ENCODE results near the gene DDX39B.

DNA sequence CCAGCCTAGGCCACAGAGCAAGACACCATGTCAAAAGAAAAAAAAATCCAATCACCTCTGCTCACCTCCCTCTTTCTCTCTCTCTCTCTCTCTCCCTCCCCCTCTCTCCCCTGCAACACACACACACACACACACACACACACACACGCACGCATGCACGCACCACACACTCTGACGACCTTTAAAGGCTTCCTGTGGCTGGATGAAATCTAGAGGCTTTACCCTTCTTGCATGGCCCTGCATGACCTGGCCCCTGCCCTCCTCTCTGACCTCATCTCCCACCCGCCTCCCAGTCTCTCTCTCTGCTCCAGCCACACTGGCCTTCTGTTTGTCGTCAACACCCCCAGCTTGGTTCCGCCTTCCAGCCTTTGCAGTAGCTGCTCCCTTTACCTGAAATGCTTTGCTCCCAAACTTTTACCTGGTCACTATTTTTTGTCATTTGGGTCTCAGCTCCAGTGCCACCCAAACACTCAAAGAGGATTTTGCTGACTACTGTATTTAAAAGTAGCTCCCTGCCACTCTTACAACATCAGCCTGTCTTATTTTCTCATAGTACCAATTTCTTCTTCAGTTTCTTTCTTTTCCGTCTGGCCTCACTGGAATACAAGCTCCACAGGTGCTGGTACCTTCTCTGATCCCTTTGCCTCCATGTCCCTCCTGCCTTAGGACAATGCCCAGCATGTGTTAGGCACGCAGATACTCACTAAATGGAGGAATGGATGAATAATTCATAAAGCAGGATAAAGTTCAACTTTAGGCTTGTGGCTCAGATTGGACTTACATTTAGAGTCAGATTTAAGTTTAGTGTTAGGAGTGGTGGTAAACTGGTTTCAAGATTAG lies 25.9 kb upstream of the DDX39B start:
- TF ChIP-seq EP300 (IDR thresholded peaks at IDR 0.05; ENCODE audit: borderline replicate concordance) (no peak), CREB1 (IDR thresholded peaks at IDR 0.05; ENCODE audit: low read depth) (no peak), ZBTB7A (IDR thresholded peaks at IDR 0.05; ENCODE audit: low read depth) (no peak), RAD21 (IDR thresholded peaks at IDR 0.05; ENCODE audit: low read depth) (no peak)
- TF ChIP-seq, protein P1, sequence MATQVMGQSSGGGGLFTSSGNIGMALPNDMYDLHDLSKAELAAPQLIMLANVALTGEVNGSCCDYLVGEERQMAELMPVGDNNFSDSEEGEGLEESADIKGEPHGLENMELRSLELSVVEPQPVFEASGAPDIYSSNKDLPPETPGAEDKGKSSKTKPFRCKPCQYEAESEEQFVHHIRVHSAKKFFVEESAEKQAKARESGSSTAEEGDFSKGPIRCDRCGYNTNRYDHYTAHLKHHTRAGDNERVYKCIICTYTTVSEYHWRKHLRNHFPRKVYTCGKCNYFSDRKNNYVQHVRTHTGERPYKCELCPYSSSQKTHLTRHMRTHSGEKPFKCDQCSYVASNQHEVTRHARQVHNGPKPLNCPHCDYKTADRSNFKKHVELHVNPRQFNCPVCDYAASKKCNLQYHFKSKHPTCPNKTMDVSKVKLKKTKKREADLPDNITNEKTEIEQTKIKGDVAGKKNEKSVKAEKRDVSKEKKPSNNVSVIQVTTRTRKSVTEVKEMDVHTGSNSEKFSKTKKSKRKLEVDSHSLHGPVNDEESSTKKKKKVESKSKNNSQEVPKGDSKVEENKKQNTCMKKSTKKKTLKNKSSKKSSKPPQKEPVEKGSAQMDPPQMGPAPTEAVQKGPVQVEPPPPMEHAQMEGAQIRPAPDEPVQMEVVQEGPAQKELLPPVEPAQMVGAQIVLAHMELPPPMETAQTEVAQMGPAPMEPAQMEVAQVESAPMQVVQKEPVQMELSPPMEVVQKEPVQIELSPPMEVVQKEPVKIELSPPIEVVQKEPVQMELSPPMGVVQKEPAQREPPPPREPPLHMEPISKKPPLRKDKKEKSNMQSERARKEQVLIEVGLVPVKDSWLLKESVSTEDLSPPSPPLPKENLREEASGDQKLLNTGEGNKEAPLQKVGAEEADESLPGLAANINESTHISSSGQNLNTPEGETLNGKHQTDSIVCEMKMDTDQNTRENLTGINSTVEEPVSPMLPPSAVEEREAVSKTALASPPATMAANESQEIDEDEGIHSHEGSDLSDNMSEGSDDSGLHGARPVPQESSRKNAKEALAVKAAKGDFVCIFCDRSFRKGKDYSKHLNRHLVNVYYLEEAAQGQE (IDR thresholded peaks at IDR 0.05; ENCODE audit: low read depth) = no peak
